Central memory CD8-positive, alpha-beta T cell (primary cell): ENCODE results near the gene PPM1H.

Source experiments
- ATAC-seq: fragments of 150-1000 bp; cut with Tn5 transposase; replicated peaks from 2 replicates; pipeline ENCODE4 v1.10.0; 2022; ENCODE audit warnings: mild to moderate bottlenecking, moderate FRiP score, moderate number of reproducible peaks; ENCODE audit not compliant: poor library complexity, severe bottlenecking; ENCODE audit errors: extremely low read depth
- DNase-seq, 2 donors: peaks; one replicate each; pipeline ENCODE4 v3.0.0; 2021; ENCODE audit warnings: low spot score in 2 of 2
- H3K27ac Mint-ChIP-seq: one replicate; pipeline ENCODE4 v1.8.0; 2022; ENCODE audit warnings: low read depth, mild to moderate bottlenecking, moderate library complexity, mixed read lengths
- H3K27me3 Mint-ChIP-seq: one replicate; pipeline ENCODE4 v1.8.0; 2022; ENCODE audit warnings: mixed read lengths
- H3K36me3 Mint-ChIP-seq: one replicate; pipeline ENCODE4 v1.8.0; 2022; ENCODE audit warnings: mild to moderate bottlenecking, moderate library complexity, mixed read lengths; ENCODE audit not compliant: insufficient read depth
- H3K4me1 Mint-ChIP-seq: one replicate; pipeline ENCODE4 v1.8.0; 2022; ENCODE audit warnings: mixed read lengths
- H3K4me3 Mint-ChIP-seq: one replicate; pipeline ENCODE4 v1.8.0; 2022; ENCODE audit warnings: mild to moderate bottlenecking, moderate library complexity, mixed read lengths
- H3K9me3 Mint-ChIP-seq: one replicate; pipeline ENCODE4 v1.8.0; 2022; ENCODE audit warnings: mixed read lengths

Gene PPM1H

GRCh38 chr12:62625228-62625627, 309.7 kb downstream of the PPM1H start:
- no peak overlapping the region for H3K4me3 Mint-ChIP-seq
- no peak for DNase-seq
- ATAC-seq = no peak
- no peaks in the 10 kb centered on the region for H3K9me3 Mint-ChIP-seq
- H3K36me3 Mint-ChIP-seq = no peaks in the 10 kb centered on the region
- no peaks in the 10 kb centered on the region for H3K4me1 Mint-ChIP-seq
- H3K27ac Mint-ChIP-seq = no peak overlapping the region
- peaks cover 22% of the 10 kb centered on the region for H3K27me3 Mint-ChIP-seq

GRCh38 chr12:62622177-62622576, 312.8 kb downstream of the PPM1H start:
- H3K27ac Mint-ChIP-seq = no peak overlapping the region
- ATAC-seq = no peak
- DNase-seq = no peak
- no peaks in the 10 kb centered on the region for H3K9me3 Mint-ChIP-seq
- H3K27me3 Mint-ChIP-seq = no peaks in the 10 kb centered on the region
- no peaks in the 10 kb centered on the region for H3K4me1 Mint-ChIP-seq
- H3K4me3 Mint-ChIP-seq = no peak overlapping the region
- H3K36me3 Mint-ChIP-seq = no peaks in the 10 kb centered on the region

- no peak overlapping the region for H3K4me3 Mint-ChIP-seq
- H3K27ac Mint-ChIP-seq = no peak overlapping the region
- DNase-seq = no peak
- no peaks in the 10 kb centered on the region for H3K9me3 Mint-ChIP-seq
- H3K36me3 Mint-ChIP-seq = no peaks in the 10 kb centered on the region
- H3K27me3 Mint-ChIP-seq = no peaks in the 10 kb centered on the region
- ATAC-seq = no peak
- no peaks in the 10 kb centered on the region for H3K4me1 Mint-ChIP-seq
These were observed 313.8 kb downstream of the PPM1H start for GRCh38 chr12:62621101-62621638.

- no peak overlapping the region for H3K27ac Mint-ChIP-seq
- ATAC-seq = no peak
- no peaks in the 10 kb centered on the region for H3K4me1 Mint-ChIP-seq
- no peak for DNase-seq
- no peak overlapping the region for H3K4me3 Mint-ChIP-seq
- H3K27me3 Mint-ChIP-seq = no peaks in the 10 kb centered on the region
- H3K36me3 Mint-ChIP-seq = no peaks in the 10 kb centered on the region
- no peaks in the 10 kb centered on the region for H3K9me3 Mint-ChIP-seq
These were observed 316.0 kb downstream of the PPM1H start for GRCh38 chr12:62618930-62619329.

- no peak overlapping the region for H3K4me3 Mint-ChIP-seq
- DNase-seq = no peak
- no peak overlapping the region for H3K27ac Mint-ChIP-seq
- no peaks in the 10 kb centered on the region for H3K36me3 Mint-ChIP-seq
- no peak for ATAC-seq
- H3K4me1 Mint-ChIP-seq = no peaks in the 10 kb centered on the region
- no peaks in the 10 kb centered on the region for H3K27me3 Mint-ChIP-seq
- H3K9me3 Mint-ChIP-seq = no peaks in the 10 kb centered on the region
These were observed 316.6 kb downstream of the PPM1H start for GRCh38 chr12:62618319-62618718.

- H3K4me3 Mint-ChIP-seq = no peak overlapping the region
These were observed 321.9 kb downstream of the PPM1H start for GRCh38 chr12:62613081-62613480.

GRCh38 chr12:62606654-62607053, 328.3 kb downstream of the PPM1H start:
- H3K9me3 Mint-ChIP-seq = no peaks in the 10 kb centered on the region
- peaks cover 40% of the 10 kb centered on the region for H3K4me1 Mint-ChIP-seq
- DNase-seq = no peak
- no peak for ATAC-seq
- no peaks in the 10 kb centered on the region for H3K27me3 Mint-ChIP-seq
- peak overlapping the region; percentile 52 for H3K27ac Mint-ChIP-seq
- no peak overlapping the region for H3K4me3 Mint-ChIP-seq
- peaks cover 27% of the 10 kb centered on the region for H3K36me3 Mint-ChIP-seq

More at GRCh38 chr12:62613081-62613480, 321.9 kb downstream of the PPM1H start:
- Mint-ChIP-seq H3K27me3 (no peaks in the 10 kb centered on the region), H3K4me1 (peaks cover 6% of the 10 kb centered on the region), H3K27ac (no peak overlapping the region), H3K9me3 (no peaks in the 10 kb centered on the region), H3K36me3 (no peaks in the 10 kb centered on the region)
- ATAC-seq = no peak
- DNase-seq = no peak

GRCh38 chr12:62605981-62606380, 329.0 kb downstream of the PPM1H start:
- Mint-ChIP-seq H3K4me1 (peaks cover 40% of the 10 kb centered on the region), H3K27me3 (no peaks in the 10 kb centered on the region), H3K27ac (peak overlapping the region; percentile 98), H3K36me3 (peaks cover 30% of the 10 kb centered on the region), H3K9me3 (no peaks in the 10 kb centered on the region), H3K4me3 (no peak overlapping the region)
- DNase-seq (no peak), ATAC-seq (no peak)

- Mint-ChIP-seq H3K4me1 (peaks cover 34% of the 10 kb centered on the region), H3K36me3 (peaks cover 30% of the 10 kb centered on the region), H3K4me3 (peak overlapping the region; percentile 95), H3K27me3 (no peaks in the 10 kb centered on the region), H3K27ac (peak overlapping the region; percentile 98), H3K9me3 (no peaks in the 10 kb centered on the region)
- DNase-seq (no peak), ATAC-seq (no peak)
These were observed 330.1 kb downstream of the PPM1H start for GRCh38 chr12:62604871-62605270.

GRCh38 chr12:62604373-62604772, 330.6 kb downstream of the PPM1H start:
- no peak for DNase-seq
- H3K4me1 Mint-ChIP-seq = peaks cover 34% of the 10 kb centered on the region

GRCh38 chr12:62603811-62604098, 331.2 kb downstream of the PPM1H start:
- Mint-ChIP-seq H3K4me3 (peak overlapping the region; percentile 95), H3K36me3 (peaks cover 30% of the 10 kb centered on the region), H3K4me1 (peaks cover 34% of the 10 kb centered on the region), H3K27ac (peak overlapping the region; percentile 98), H3K27me3 (no peaks in the 10 kb centered on the region), H3K9me3 (no peaks in the 10 kb centered on the region)
- ATAC-seq (no peak), DNase-seq (no peak)

More at GRCh38 chr12:62604373-62604772, 330.6 kb downstream of the PPM1H start:
- H3K27ac Mint-ChIP-seq = peak overlapping the region; percentile 98
- peak overlapping the region; percentile 95 for H3K4me3 Mint-ChIP-seq
- peaks cover 30% of the 10 kb centered on the region for H3K36me3 Mint-ChIP-seq
- H3K9me3 Mint-ChIP-seq = no peaks in the 10 kb centered on the region
- ATAC-seq = no peak
- H3K27me3 Mint-ChIP-seq = no peaks in the 10 kb centered on the region

GRCh38 chr12:62603061-62603810, 331.7 kb downstream of the PPM1H start:
- Mint-ChIP-seq H3K27me3 (no peaks in the 10 kb centered on the region), H3K36me3 (peaks cover 30% of the 10 kb centered on the region), H3K4me3 (peak overlapping the region; percentile 95), H3K27ac (peak overlapping the region; percentile 98), H3K9me3 (no peaks in the 10 kb centered on the region), H3K4me1 (peaks cover 34% of the 10 kb centered on the region)
- peak; percentile 61 to 78 for DNase-seq
- peak; percentile 65 for ATAC-seq

GRCh38 chr12:62602255-62603060, 332.5 kb downstream of the PPM1H start:
- DNase-seq = peak; percentile 77 to 84
- Mint-ChIP-seq H3K36me3 (peaks cover 30% of the 10 kb centered on the region), H3K4me3 (peak overlapping the region; percentile 95), H3K27ac (peak overlapping the region; percentile 98), H3K27me3 (no peaks in the 10 kb centered on the region), H3K4me1 (peaks cover 34% of the 10 kb centered on the region), H3K9me3 (no peaks in the 10 kb centered on the region)
- peak; percentile 71 for ATAC-seq
